Measurements from ENCODE around the gene FBLN2.

GRCh38 chr3:13501056-13501455, 47.9 kb upstream of the FBLN2 start:
- TF ChIP-seq CTCF (IDR thresholded peaks at IDR 0.05; ENCODE audit: low read depth, low read length) (no peak), EZH2phosphoT487 (IDR thresholded peaks at IDR 0.05; ENCODE audit: low read depth) (no peak)
